Upper lobe of left lung (tissue), 6 donors: ENCODE results near the gene MORC1. TPM values are rescaled to one million over a fixed set of nuclear protein-coding genes. Genes with fewer than 3 reads are reported as not detected.

Experiments
- ATAC-seq, 2 donors: fragments of 200-7000 bp; cut with Tn5 transposase; one replicate each; pipeline ENCODE4 v1.9.1; 2022; ENCODE audit warnings: mild to moderate bottlenecking in 2 of 2, moderate library complexity in 2 of 2; ENCODE audit not compliant: low FRiP score in 2 of 2
- DNase-seq, 2 donors: peaks; one replicate each; pipeline ENCODE4 v3.0.0-alpha.2; 2019 to 2020
- H3K27ac ChIP-seq, 4 donors: fragments of 200-600 bp; sonication (generic); one replicate each; pipeline ENCODE4 v1.5.1; 2016 to 2019
- H3K27me3 ChIP-seq, 4 donors: fragments of 200-600 bp; sonication (generic); one replicate each; pipeline ENCODE4 v1.5.1; 2017 to 2019
- H3K36me3 ChIP-seq, 4 donors: fragments of 200-600 bp; sonication (generic); one replicate each; pipeline ENCODE4 v1.5.1; 2016 to 2019
- H3K4me1 ChIP-seq, 4 donors: fragments of 200-600 bp; sonication (generic); one replicate each; pipeline ENCODE4 v1.5.1; 2018 to 2019
- H3K4me3 ChIP-seq, 4 donors: fragments of 200-600 bp; sonication (generic); one replicate each; pipeline ENCODE4 v1.5.1; 2017 to 2019; ENCODE audit warnings: mild to moderate bottlenecking in 2 of 4, moderate library complexity in 1 of 4
- H3K9me3 ChIP-seq, 4 donors: fragments of 200-600 bp; sonication (generic); one replicate each; pipeline ENCODE4 v1.5.1; 2018 to 2019
- EP300 ChIP-seq, 4 donors: sonication (generic); formaldehyde crosslinking; IDR thresholded peaks; one replicate each; pipeline ENCODE4 v1.5.1; 2017; ENCODE audit warnings: antibody characterized with exemption in 4 of 4, control low read depth in 2 of 4
- POLR2A ChIP-seq, 4 donors: fragments of 450-650 bp; IDR thresholded peaks; one replicate each; pipeline ENCODE4 v1.5.1; 2016 to 2017; ENCODE audit warnings: antibody characterized with exemption in 4 of 4, mild to moderate bottlenecking in 2 of 4
- POLR2AphosphoS5 ChIP-seq, 2 donors: sonication (generic); formaldehyde crosslinking; IDR thresholded peaks; one replicate each; pipeline ENCODE4 v1.5.1; 2017; ENCODE audit warnings: antibody characterized with exemption in 2 of 2
- WGBS, 2 donors: methylation state at CpG; one replicate each; pipeline ENCODE4 v1.1.5; 2017 to 2018; 5-methylcytosine and 5-hydroxymethylcytosine counted together
- total RNA-seq, 6 donors: library from RNA; depleted of rRNA in 4 of 6; stranded (reverse); fragments of >200 nt in 4 of 6; gene quantifications; one replicate each; pipeline versions ENCODE4 v1.1.0 to v1.2.1, GENCODE V29; 2016 to 2021
- TF ChIP-seq, protein P1 (sequence below), 6 experiments: fragments of 450-650 bp in 4 of 6; fragments of 200-600 bp in 2 of 6; sonication (generic) in 2 of 6; IDR thresholded peaks; one replicate each; pipeline ENCODE4 v1.5.1; 2016 to 2019; ENCODE audit warnings: antibody characterized with exemption in 6 of 6
- donor health status: DM: no; HTN: no; CAD: no; lungs with moderate emphysema.
- donor health status: DM: no; HTN: yes; CAD: no; lungs with severe emphysema.

The MORC1 gene
- total RNA-seq: under 1 TPM in 1 of 6 donors, not detected in 5; 0.15 TPM

- H3K4me3 ChIP-seq: no peak within 1 kb of the TSS
- DNase-seq: peak in 1 of 2 donors; percentile 82
- ATAC-seq: no peak
These were observed at the start of gene MORC1 for GRCh38 chr3:109117939-109118338. TSS of gene MORC1 (minus strand) at chr3:109118134. CDS start at chr3:109118059, 75 bp downstream.

DNA sequence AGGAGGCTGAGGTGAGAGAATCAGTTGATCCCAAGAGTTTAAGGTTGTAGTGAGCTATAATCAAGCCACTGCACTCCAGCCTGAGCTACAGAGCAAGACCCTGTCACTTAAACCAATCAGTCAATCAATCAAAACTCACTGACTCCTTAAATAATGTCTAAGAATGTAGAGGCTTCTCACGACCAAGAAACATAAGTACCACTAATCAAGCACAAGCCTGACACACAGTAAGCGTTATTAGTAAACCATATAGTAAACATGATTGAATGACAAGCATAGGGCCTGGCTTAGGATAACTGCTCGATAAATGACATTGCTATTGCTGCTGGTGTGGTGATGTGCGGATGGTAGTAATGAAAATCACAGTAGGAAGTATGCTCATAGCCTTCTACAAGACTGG lies 48.0 kb upstream of the MORC1 start:
- ATAC-seq: no peak
- H3K4me3 ChIP-seq: no peak overlapping the region
- WGBS, 2 donors: 91 to 92% methylated on average over 4 of the region's 4 CpGs
- DNase-seq: no peak
- H3K9me3 ChIP-seq: no peaks in the 10 kb centered on the region
- no peaks in the 10 kb centered on the region for H3K27me3 ChIP-seq
- TF ChIP-seq, protein P1, sequence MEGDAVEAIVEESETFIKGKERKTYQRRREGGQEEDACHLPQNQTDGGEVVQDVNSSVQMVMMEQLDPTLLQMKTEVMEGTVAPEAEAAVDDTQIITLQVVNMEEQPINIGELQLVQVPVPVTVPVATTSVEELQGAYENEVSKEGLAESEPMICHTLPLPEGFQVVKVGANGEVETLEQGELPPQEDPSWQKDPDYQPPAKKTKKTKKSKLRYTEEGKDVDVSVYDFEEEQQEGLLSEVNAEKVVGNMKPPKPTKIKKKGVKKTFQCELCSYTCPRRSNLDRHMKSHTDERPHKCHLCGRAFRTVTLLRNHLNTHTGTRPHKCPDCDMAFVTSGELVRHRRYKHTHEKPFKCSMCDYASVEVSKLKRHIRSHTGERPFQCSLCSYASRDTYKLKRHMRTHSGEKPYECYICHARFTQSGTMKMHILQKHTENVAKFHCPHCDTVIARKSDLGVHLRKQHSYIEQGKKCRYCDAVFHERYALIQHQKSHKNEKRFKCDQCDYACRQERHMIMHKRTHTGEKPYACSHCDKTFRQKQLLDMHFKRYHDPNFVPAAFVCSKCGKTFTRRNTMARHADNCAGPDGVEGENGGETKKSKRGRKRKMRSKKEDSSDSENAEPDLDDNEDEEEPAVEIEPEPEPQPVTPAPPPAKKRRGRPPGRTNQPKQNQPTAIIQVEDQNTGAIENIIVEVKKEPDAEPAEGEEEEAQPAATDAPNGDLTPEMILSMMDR (IDR thresholded peaks at IDR 0.05): no peak
- TF ChIP-seq POLR2AphosphoS5 (IDR thresholded peaks at IDR 0.05) (no peak), POLR2A (IDR thresholded peaks at IDR 0.05) (no peak), EP300 (IDR thresholded peaks at IDR 0.05) (no peak)
- no peak overlapping the region for H3K27ac ChIP-seq
- H3K4me1 ChIP-seq: no peaks in the 10 kb centered on the region
- no peaks in the 10 kb centered on the region for H3K36me3 ChIP-seq

More at GRCh38 chr3:109117939-109118338, at the start of gene MORC1:
- Histone ChIP-seq H3K9me3 (no peaks in the 10 kb centered on the region), H3K4me1 (no peaks in the 10 kb centered on the region), H3K27ac (no peak within 1 kb of the TSS), H3K27me3 (no peaks in the 10 kb centered on the region), H3K36me3 (no peaks in the 10 kb centered on the region)
- WGBS, 2 donors: 91 to 96% methylated on average over 38 of the region's 38 CpGs
- TF ChIP-seq, protein P1 (IDR thresholded peaks at IDR 0.05): no peak

GRCh38 chr3:109161487-109162123 lies 43.7 kb upstream of the MORC1 start:
- DNase-seq (no peak), ATAC-seq (no peak)
- no peak for TF ChIP-seq EP300 (IDR thresholded peaks at IDR 0.05)
- no peak for TF ChIP-seq POLR2A (IDR thresholded peaks at IDR 0.05)
- TF ChIP-seq, protein P1 (IDR thresholded peaks at IDR 0.05): no peak
- TF ChIP-seq POLR2AphosphoS5 (IDR thresholded peaks at IDR 0.05): no peak
- Histone ChIP-seq H3K4me3 (no peak overlapping the region), H3K36me3 (no peaks in the 10 kb centered on the region), H3K27me3 (no peaks in the 10 kb centered on the region), H3K9me3 (no peaks in the 10 kb centered on the region), H3K4me1 (no peaks in the 10 kb centered on the region), H3K27ac (no peak overlapping the region)
- 66 to 81% methylated on average over 2 of the region's 2 CpGs for WGBS, 2 donors

DNA sequence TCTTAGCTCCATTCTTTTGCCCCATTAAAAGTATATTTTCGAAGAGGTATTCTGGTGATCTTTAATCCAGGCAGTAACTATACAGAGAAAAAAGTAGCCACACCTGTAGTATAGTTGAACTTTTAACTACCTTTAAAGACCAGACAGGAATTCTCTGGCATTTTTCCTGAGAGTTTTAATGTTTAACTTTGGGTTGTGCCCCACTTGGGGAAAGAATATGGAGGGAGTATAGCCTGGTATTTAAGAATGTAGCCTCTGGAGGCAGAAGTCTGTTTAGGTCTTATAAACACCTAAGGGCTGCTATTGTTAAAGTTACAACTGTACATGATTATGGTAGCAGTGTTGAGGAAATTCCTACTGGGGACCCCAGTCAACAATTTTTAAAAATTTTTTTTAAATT lies 37.9 kb upstream of the MORC1 start:
- Histone ChIP-seq H3K27me3 (no peaks in the 10 kb centered on the region), H3K9me3 (no peaks in the 10 kb centered on the region), H3K27ac (no peak overlapping the region), H3K36me3 (no peaks in the 10 kb centered on the region), H3K4me3 (no peak overlapping the region), H3K4me1 (no peaks in the 10 kb centered on the region)
- TF ChIP-seq, protein P1 (IDR thresholded peaks at IDR 0.05): no peak
- TF ChIP-seq POLR2AphosphoS5 (IDR thresholded peaks at IDR 0.05) (no peak), POLR2A (IDR thresholded peaks at IDR 0.05) (no peak)
- ATAC-seq: no peak
- DNase-seq: no peak
- 44 to 77% methylated on average over 1 of the region's 1 CpG for WGBS, 2 donors

DNA sequence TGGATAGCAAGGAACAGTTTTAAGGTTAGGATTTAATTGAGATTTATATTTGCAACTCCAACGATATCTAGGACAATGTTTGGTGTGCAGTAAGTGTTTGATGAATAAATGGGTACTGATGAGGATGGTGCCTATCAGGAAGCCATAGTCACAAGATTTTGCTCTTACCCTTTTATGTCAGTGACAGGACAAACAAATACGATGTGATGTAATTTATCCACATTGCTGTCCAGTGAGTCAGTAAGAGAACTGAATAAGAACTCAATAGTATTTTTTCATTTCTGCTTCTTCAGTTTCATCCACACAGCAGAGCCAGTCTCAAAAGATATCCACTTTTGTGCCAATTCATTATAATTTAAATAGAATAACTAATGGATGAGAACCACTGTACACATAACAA lies 37.0 kb upstream of the MORC1 start:
- no peak overlapping the region for H3K27ac ChIP-seq
- ATAC-seq (no peak), DNase-seq (no peak)
- H3K27me3 ChIP-seq: no peaks in the 10 kb centered on the region
- WGBS, 2 donors: 63 to 74% methylated on average over 2 of the region's 2 CpGs
- H3K36me3 ChIP-seq: no peaks in the 10 kb centered on the region
- H3K4me1 ChIP-seq: no peaks in the 10 kb centered on the region
- TF ChIP-seq EP300 (IDR thresholded peaks at IDR 0.05): no peak
- TF ChIP-seq, protein P1 (IDR thresholded peaks at IDR 0.05): no peak
- TF ChIP-seq POLR2A (IDR thresholded peaks at IDR 0.05): no peak
- no peak for TF ChIP-seq POLR2AphosphoS5 (IDR thresholded peaks at IDR 0.05)
- H3K9me3 ChIP-seq: no peaks in the 10 kb centered on the region
- no peak overlapping the region for H3K4me3 ChIP-seq
